GM21619 (cell line): ENCODE data around the gene PEX3.
"Not testable (repeated sequence)": the region's sequence is repeated elsewhere in the genome, so short reads cannot be mapped to it uniquely, and the experiment has no call there.

Source experiments
- ATAC-seq: cut with Tn5 transposase; IDR thresholded peaks from one replicate; pipeline ENCODE4 v1.9.1; 2021; ENCODE audit not compliant: unreplicated experiment

The PEX3 gene

GRCh38 chr6:143505537-143505936, 54.9 kb downstream of the PEX3 start:
- ATAC-seq, result no peak

- no peak for ATAC-seq
Measured at GRCh38 chr6:143506199-143506598, 55.6 kb downstream of the PEX3 start.

GRCh38 chr6:143506620-143507019, 56.0 kb downstream of the PEX3 start:
- ATAC-seq, result no peak

GRCh38 chr6:143507358-143508145, 56.9 kb downstream of the PEX3 start:
- peak; percentile 32 for ATAC-seq

- not testable (repeated sequence) for ATAC-seq
Measured at GRCh38 chr6:143510326-143510725, 59.7 kb downstream of the PEX3 start.

GRCh38 chr6:143510991-143511891, 60.6 kb downstream of the PEX3 start, which contains the start of gene FUCA2:
FUCA2 (minus strand) TSS chr6:143511720; CDS start chr6:143511634, 86 bp downstream.
- ATAC-seq, result peak; percentile 65

- peak; percentile 30 for ATAC-seq
Measured at GRCh38 chr6:143513410-143513809, 62.8 kb downstream of the PEX3 start.

- ATAC-seq, result no peak
Measured at GRCh38 chr6:143515061-143515760, 64.6 kb downstream of the PEX3 start.

GRCh38 chr6:143515766-143516355, 65.3 kb downstream of the PEX3 start:
- no peak for ATAC-seq

- no peak for ATAC-seq
Measured at GRCh38 chr6:143516690-143517446, 66.3 kb downstream of the PEX3 start.

GRCh38 chr6:143517447-143517773, 66.8 kb downstream of the PEX3 start:
- no peak for ATAC-seq

GRCh38 chr6:143522039-143522600, 71.5 kb downstream of the PEX3 start:
- ATAC-seq, result no peak

GRCh38 chr6:143525356-143525755, 74.8 kb downstream of the PEX3 start:
- no peak for ATAC-seq

GRCh38 chr6:143527677-143528076, 77.1 kb downstream of the PEX3 start:
- ATAC-seq, result no peak

GRCh38 chr6:143528164-143528811, 77.7 kb downstream of the PEX3 start:
- ATAC-seq, result peak; percentile 69

- ATAC-seq, result no peak
Measured at GRCh38 chr6:143529095-143529494, 78.5 kb downstream of the PEX3 start.

GRCh38 chr6:143531720-143532499, 81.3 kb downstream of the PEX3 start:
- no peak for ATAC-seq

GRCh38 chr6:143535189-143535614, 84.6 kb downstream of the PEX3 start:
- no peak for ATAC-seq

- peak; percentile 72 for ATAC-seq
Measured at GRCh38 chr6:143536461-143536865, 85.9 kb downstream of the PEX3 start.
